BJ (cell line): Measurements from ENCODE around the gene NELFA. TPM values are rescaled to one million over a fixed set of nuclear protein-coding genes. Genes with fewer than 3 reads are reported as not detected.

Experiments
- CTCF ChIA-PET: fragments of 350-600 bp; formaldehyde crosslinking; extraction: SDS; loops from one replicate; lab custom pipeline; 2021; ENCODE audit warnings: antibody characterized with exemption, inconsistent platforms; lab: Yijun Ruan, JAX
- POLR2A ChIA-PET: fragments of 300-600 bp; sonication (Branson Sonifier 250); formaldehyde crosslinking; extraction: SDS; loops from one replicate; lab custom pipeline; 2021; ENCODE audit warnings: antibody characterized with exemption; lab: Charles Lee
- DNase-seq: peaks from one replicate; pipeline ENCODE4 v3.0.0-alpha.2; 2011; ENCODE audit warnings: low read depth
- H3K27me3 ChIP-seq: 2 replicates; pipeline ENCODE4 v1.6.0; 2011; ENCODE audit warnings: low read length; ENCODE audit not compliant: control insufficient read depth, insufficient read depth
- H3K36me3 ChIP-seq: 2 replicates; pipeline ENCODE4 v1.5.1; 2011; ENCODE audit warnings: low read length; ENCODE audit not compliant: control insufficient read depth, insufficient read depth
- H3K4me3 ChIP-seq: 2 replicates; pipeline ENCODE4 v1.5.1; 2011; ENCODE audit warnings: low read depth, mild to moderate bottlenecking, control low read depth, low read length
- CTCF ChIP-seq: IDR thresholded peaks from 2 replicates; pipeline ENCODE4 v1.5.1; 2011; ENCODE audit warnings: low read depth, mild to moderate bottlenecking, control low read depth, inconsistent platforms, low read length, moderate library complexity; ENCODE audit not compliant: insufficient read depth
- polyA plus RNA-seq: library from polyadenylated mRNA; depleted of rRNA; stranded (reverse); fragments of >200 nt; gene quantifications from 2 replicates; pipeline ENCODE4 v1.2.3, GENCODE V29; 2011

Gene NELFA
- polyA plus RNA-seq, 1 experiment, result 12.8 TPM

DNA sequence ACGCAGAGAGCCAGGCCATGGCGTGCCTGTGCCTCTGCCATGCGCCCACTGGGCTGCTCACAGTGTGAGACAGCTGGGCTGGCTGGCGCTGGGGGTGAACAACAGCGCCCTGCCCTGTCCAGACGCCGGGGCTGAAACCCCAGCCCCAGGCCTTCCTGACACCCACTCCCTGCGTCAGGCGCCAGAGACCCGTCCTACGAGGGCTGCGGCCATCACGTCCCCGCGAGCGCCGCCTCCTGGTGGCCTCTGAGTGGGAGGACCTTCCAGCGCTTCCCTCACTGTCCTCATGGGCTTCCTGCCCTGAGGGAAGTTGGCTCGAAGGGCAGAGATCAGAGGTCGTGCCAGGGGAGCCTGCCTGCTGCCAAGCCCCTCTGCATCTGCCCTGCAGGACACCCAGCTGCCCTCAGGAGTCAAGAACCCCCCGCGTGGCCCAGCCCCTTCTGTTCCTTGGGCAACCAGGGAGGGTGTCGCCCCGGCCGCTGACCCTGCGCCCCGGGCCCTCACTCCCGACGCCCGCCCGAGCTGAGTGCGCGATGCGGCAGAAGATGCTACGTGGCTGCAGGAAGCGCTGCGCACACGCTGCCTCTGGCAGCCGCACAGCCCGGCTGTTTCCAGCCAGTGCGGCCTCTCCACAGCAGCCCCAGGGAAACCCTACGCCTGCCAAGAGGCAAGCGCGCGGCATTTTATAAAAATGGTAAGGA, 16.2 kb downstream of the NELFA start:
- Histone ChIP-seq H3K27me3 (no peaks in the 10 kb centered on the region), H3K36me3 (peaks cover 7% of the 10 kb centered on the region), H3K4me3 (no peak overlapping the region)
- ChIA-PET POLR2A (no interaction called here), CTCF (interaction anchor here (0.6 to 1.3 kb wide), 2 partner anchors 8 to 178 kb away, joined by 3 read pairs; no protein-coding TSS in a partner anchor)
- DNase-seq, result no peak
- TF ChIP-seq CTCF, result no peak

GRCh38 chr4:1991596-1992434, 17.0 kb downstream of the NELFA start:
- Histone ChIP-seq H3K27me3 (no peaks in the 10 kb centered on the region), H3K36me3 (peaks cover 13% of the 10 kb centered on the region), H3K4me3 (no peak overlapping the region)
- no peak for TF ChIP-seq CTCF
- ChIA-PET POLR2A (no interaction called here), CTCF (no interaction called here)
- DNase-seq, result no peak

DNA sequence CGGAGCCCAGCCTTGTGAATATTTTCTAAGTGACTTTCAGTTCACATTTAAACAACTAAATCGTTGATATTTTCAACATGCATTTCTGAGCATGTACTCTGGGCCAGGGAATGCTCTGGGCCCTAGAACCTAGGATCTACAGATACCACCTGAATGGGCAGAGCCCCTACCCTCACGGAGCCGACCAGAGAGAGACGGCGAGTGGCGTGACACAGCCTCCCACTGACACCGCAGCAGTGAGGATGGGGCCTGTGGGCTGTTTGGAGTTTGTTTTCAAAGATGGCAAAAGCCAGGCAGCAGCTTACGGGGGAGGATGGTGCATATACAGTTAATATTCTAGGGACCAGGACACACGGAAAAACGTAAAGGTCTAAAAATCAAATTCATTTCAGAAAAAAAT, 17.7 kb downstream of the NELFA start:
- Histone ChIP-seq H3K36me3 (peaks cover 17% of the 10 kb centered on the region), H3K27me3 (no peaks in the 10 kb centered on the region), H3K4me3 (no peak overlapping the region)
- no peak for DNase-seq
- POLR2A ChIA-PET, result no interaction called here
- CTCF ChIA-PET, result no interaction called here
- TF ChIP-seq CTCF, result no peak

GRCh38 chr4:1990676-1991075, 18.1 kb downstream of the NELFA start:
- ChIA-PET POLR2A (no interaction called here), CTCF (no interaction called here)
- no peak for TF ChIP-seq CTCF
- DNase-seq, result no peak
- Histone ChIP-seq H3K36me3 (peaks cover 21% of the 10 kb centered on the region), H3K4me3 (no peak overlapping the region), H3K27me3 (no peaks in the 10 kb centered on the region)

GRCh38 chr4:1990348-1990645, 18.5 kb downstream of the NELFA start:
- H3K27me3 ChIP-seq, result no peaks in the 10 kb centered on the region
- peaks cover 23% of the 10 kb centered on the region for H3K36me3 ChIP-seq
- no peak for DNase-seq
- ChIA-PET POLR2A (no interaction called here), CTCF (no interaction called here)
- TF ChIP-seq CTCF, result no peak
- H3K4me3 ChIP-seq, result no peak overlapping the region
